HG03378 (cell line): ENCODE measurements around the gene REG1B.
"Not testable (repeated sequence)": the region's sequence is repeated elsewhere in the genome, so short reads cannot be mapped to it uniquely, and the experiment has no call there.

Experiments
- ATAC-seq: cut with Tn5 transposase; IDR thresholded peaks from one replicate; pipeline ENCODE4 v1.9.1; 2021; ENCODE audit warnings: mild to moderate bottlenecking, moderate library complexity; ENCODE audit not compliant: unreplicated experiment

REG1B gene

GRCh38 chr2:79085382-79085781 lies 2.4 kb downstream of the REG1B start:
- no peak for ATAC-seq

GRCh38 chr2:79084495-79085135 lies 3.2 kb downstream of the REG1B start:
- no peak for ATAC-seq

- no peak for ATAC-seq
Measured at GRCh38 chr2:79083597-79084251, 4.1 kb downstream of the REG1B start.

- no peak for ATAC-seq
Measured at GRCh38 chr2:79082987-79083386, 4.8 kb downstream of the REG1B start.

GRCh38 chr2:79071078-79071477 lies 16.7 kb downstream of the REG1B start:
- no peak for ATAC-seq

- ATAC-seq: no peak
Measured at GRCh38 chr2:79065201-79065600, 22.6 kb downstream of the REG1B start.

GRCh38 chr2:79054769-79055168 lies 33.0 kb downstream of the REG1B start:
- ATAC-seq: not testable (repeated sequence)

- not testable (repeated sequence) for ATAC-seq
Measured at GRCh38 chr2:79053486-79053885, 34.3 kb downstream of the REG1B start.

- no peak for ATAC-seq
Measured at GRCh38 chr2:79041032-79041448, 46.8 kb downstream of the REG1B start.

- no peak for ATAC-seq
Measured at GRCh38 chr2:79039944-79040343, 47.8 kb downstream of the REG1B start.
